HG02763 (cell line): ENCODE results near the gene RAMP3.
"Not testable (repeated sequence)": the region's sequence is repeated elsewhere in the genome, so short reads cannot be mapped to it uniquely, and the experiment has no call there.

ENCODE experiments used
- ATAC-seq: cut with Tn5 transposase; IDR thresholded peaks from one replicate; pipeline ENCODE4 v1.9.1; 2021; ENCODE audit warnings: mild to moderate bottlenecking, moderate library complexity; ENCODE audit not compliant: unreplicated experiment

RAMP3 gene

GRCh38 chr7:45157653-45158401 is at the start of gene RAMP3:
TSS of gene RAMP3 (plus strand) at chr7:45157791. CDS start at chr7:45157829, 38 bp downstream.
- no peak for ATAC-seq

- ATAC-seq: no peak
These were observed 48.7 kb upstream of the RAMP3 start for GRCh38 chr7:45108863-45109262.

- peak; percentile 91 for ATAC-seq
These were observed 46.0 kb upstream of the RAMP3 start, which contains the start of gene TBRG4 for GRCh38 chr7:45111298-45112223. TSS of gene TBRG4 (minus strand) at chr7:45111697. CDS start at chr7:45109237, 2,460 bp downstream.

- no peak for ATAC-seq
These were observed 44.9 kb upstream of the RAMP3 start for GRCh38 chr7:45112648-45113047.

GRCh38 chr7:45114257-45114656 is 43.3 kb upstream of the RAMP3 start:
- ATAC-seq: not testable (repeated sequence)

- no peak for ATAC-seq
These were observed 42.7 kb upstream of the RAMP3 start for GRCh38 chr7:45114926-45115325.

- no peak for ATAC-seq
These were observed 41.5 kb upstream of the RAMP3 start for GRCh38 chr7:45116048-45116447.

GRCh38 chr7:45117582-45117981 is 40.0 kb upstream of the RAMP3 start:
- ATAC-seq: no peak

GRCh38 chr7:45118292-45118691 is 39.3 kb upstream of the RAMP3 start:
- no peak for ATAC-seq

GRCh38 chr7:45118889-45119331 is 38.7 kb upstream of the RAMP3 start:
- ATAC-seq: no peak

- ATAC-seq: no peak
These were observed 38.0 kb upstream of the RAMP3 start for GRCh38 chr7:45119550-45119949.

- ATAC-seq: no peak
These were observed 34.4 kb upstream of the RAMP3 start for GRCh38 chr7:45122975-45123860.

GRCh38 chr7:45123913-45124710 is 33.5 kb upstream of the RAMP3 start:
- no peak for ATAC-seq

- no peak for ATAC-seq
These were observed 32.2 kb upstream of the RAMP3 start for GRCh38 chr7:45125193-45125904.

- ATAC-seq: no peak
These were observed 31.4 kb upstream of the RAMP3 start for GRCh38 chr7:45126201-45126600.

GRCh38 chr7:45126920-45127319 is 30.7 kb upstream of the RAMP3 start:
- ATAC-seq: no peak

GRCh38 chr7:45129181-45129800 is 28.3 kb upstream of the RAMP3 start:
- no peak for ATAC-seq

GRCh38 chr7:45129906-45130305 is 27.7 kb upstream of the RAMP3 start:
- ATAC-seq: no peak

- no peak for ATAC-seq
These were observed 26.7 kb upstream of the RAMP3 start for GRCh38 chr7:45130910-45131309.
